Measurements from ENCODE around the gene BBOX1. TPM values are rescaled to one million over a fixed set of nuclear protein-coding genes. Genes with fewer than 3 reads are reported as not detected.
"Not testable (repeated sequence)": the region's sequence is repeated elsewhere in the genome, so short reads cannot be mapped to it uniquely, and the experiment has no call there.

Gene BBOX1
- total RNA-seq, 1 experiment from 2014 or later = not detected

GRCh38 chr11:27174672-27175210 is 134.1 kb downstream of the BBOX1 start:
- Histone ChIP-seq H3K4me1 (ENCODE audit: control insufficient read depth in 1 of 2, insufficient read depth in 2 of 2, low read length in 2 of 2) (no peaks in the 10 kb centered on the region), H3K36me3 (ENCODE audit: control insufficient read depth in 1 of 2, insufficient read depth in 2 of 2, low read length in 2 of 2) (no peaks in the 10 kb centered on the region), H3K27me3 (ENCODE audit: insufficient read depth, low read length) (peaks cover 19% of the 10 kb centered on the region), H3K9me2 (ENCODE audit: insufficient read depth) (no peaks in the 10 kb centered on the region), H3K4me2 (ENCODE audit: low read length) (no peak overlapping the region), H4K20me1 (ENCODE audit: insufficient read depth) (no peaks in the 10 kb centered on the region), H3K9me3 (ENCODE audit: control insufficient read depth in 1 of 2, insufficient read depth in 1 of 2, low read depth in 1 of 2, low read length in 2 of 2) (no peaks in the 10 kb centered on the region), H2AFZ (ENCODE audit: low read depth, low read length, poor library complexity, severe bottlenecking) (no peak overlapping the region), H3K27ac (ENCODE audit: low read depth, low read length) (no peak overlapping the region), H3K79me2 (ENCODE audit: insufficient read depth, low read length) (no peaks in the 10 kb centered on the region), H3K4me3 (replicated peaks in 1 of 2; ENCODE audit: low read depth in 1 of 2, low read length in 2 of 2) (no peak overlapping the region), H3K9ac (ENCODE audit: low read length) (no peak overlapping the region)
- POLR2A ChIA-PET = no interaction called here
- intact Hi-C loops (cut with micrococcal nuclease) = no loop called here
- TF ChIP-seq ELF1 (IDR thresholded peaks at IDR 0.05; ENCODE audit: borderline replicate concordance, low read depth) (no peak), EZH2phosphoT487 (IDR thresholded peaks at IDR 0.05; ENCODE audit: borderline replicate concordance) (no peak), SP1 (IDR thresholded peaks at IDR 0.05; ENCODE audit: low read depth) (no peak), YY1 (IDR thresholded peaks at IDR 0.05; ENCODE audit: extremely low read depth, insufficient replicate concordance, low read depth, low read length) (no peak), POLR2AphosphoS5 (IDR thresholded peaks at IDR 0.05; ENCODE audit: low read depth, low read length) (no peak), EZH2 (IDR thresholded peaks at IDR 0.05) (no peak), RAD21 (IDR thresholded peaks at IDR 0.05; ENCODE audit: low read depth) (no peak), CBX3 (IDR thresholded peaks at IDR 0.05; ENCODE audit: low read depth) (no peak), EGR1 (IDR thresholded peaks at IDR 0.05; ENCODE audit: low read depth) (no peak), ZFX (IDR thresholded peaks at IDR 0.05) (no peak)
- TF ChIP-seq, protein P1, sequence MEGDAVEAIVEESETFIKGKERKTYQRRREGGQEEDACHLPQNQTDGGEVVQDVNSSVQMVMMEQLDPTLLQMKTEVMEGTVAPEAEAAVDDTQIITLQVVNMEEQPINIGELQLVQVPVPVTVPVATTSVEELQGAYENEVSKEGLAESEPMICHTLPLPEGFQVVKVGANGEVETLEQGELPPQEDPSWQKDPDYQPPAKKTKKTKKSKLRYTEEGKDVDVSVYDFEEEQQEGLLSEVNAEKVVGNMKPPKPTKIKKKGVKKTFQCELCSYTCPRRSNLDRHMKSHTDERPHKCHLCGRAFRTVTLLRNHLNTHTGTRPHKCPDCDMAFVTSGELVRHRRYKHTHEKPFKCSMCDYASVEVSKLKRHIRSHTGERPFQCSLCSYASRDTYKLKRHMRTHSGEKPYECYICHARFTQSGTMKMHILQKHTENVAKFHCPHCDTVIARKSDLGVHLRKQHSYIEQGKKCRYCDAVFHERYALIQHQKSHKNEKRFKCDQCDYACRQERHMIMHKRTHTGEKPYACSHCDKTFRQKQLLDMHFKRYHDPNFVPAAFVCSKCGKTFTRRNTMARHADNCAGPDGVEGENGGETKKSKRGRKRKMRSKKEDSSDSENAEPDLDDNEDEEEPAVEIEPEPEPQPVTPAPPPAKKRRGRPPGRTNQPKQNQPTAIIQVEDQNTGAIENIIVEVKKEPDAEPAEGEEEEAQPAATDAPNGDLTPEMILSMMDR (IDR thresholded peaks at IDR 0.05 in 2 of 3, conservative IDR thresholded peaks at IDR 0.05 in 1 of 3; ENCODE audit: borderline replicate concordance in 1 of 3, insufficient read depth in 1 of 3, low read depth in 2 of 3, low read length in 2 of 3) = no peak
- TF ChIP-seq, protein P2, sequence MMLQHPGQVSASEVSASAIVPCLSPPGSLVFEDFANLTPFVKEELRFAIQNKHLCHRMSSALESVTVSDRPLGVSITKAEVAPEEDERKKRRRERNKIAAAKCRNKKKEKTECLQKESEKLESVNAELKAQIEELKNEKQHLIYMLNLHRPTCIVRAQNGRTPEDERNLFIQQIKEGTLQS (IDR thresholded peaks at IDR 0.05) = no peak
- RAD21 ChIA-PET (ENCODE audit: low non-redundant PET in 1 of 2, low total read pairs in 2 of 2, uncharacterized antibody in 2 of 2, unreplicated experiment in 2 of 2) = no interaction called here
- BruUV-seq (replicated peaks) = no TSS peak
- ATAC-seq (no peak), DNase-seq (ENCODE audit: low read depth, low spot score) (no peak)
- CTCF ChIA-PET = interaction anchor here (2.0 kb wide), 1 partner anchor 9 kb away, joined by 6 read pairs; no protein-coding TSS in a partner anchor

GRCh38 chr11:27175562-27175961 is 134.9 kb downstream of the BBOX1 start:
- H3K79me2 ChIP-seq (ENCODE audit: insufficient read depth, low read length); H3K9me3 ChIP-seq (ENCODE audit: control insufficient read depth in 1 of 2, insufficient read depth in 1 of 2, low read depth in 1 of 2, low read length in 2 of 2); H3K4me1 ChIP-seq (ENCODE audit: control insufficient read depth in 1 of 2, insufficient read depth in 2 of 2, low read length in 2 of 2); H3K36me3 ChIP-seq (ENCODE audit: control insufficient read depth in 1 of 2, insufficient read depth in 2 of 2, low read length in 2 of 2); H2AFZ ChIP-seq (ENCODE audit: low read depth, low read length, poor library complexity, severe bottlenecking); H3K9ac ChIP-seq (ENCODE audit: low read length); H3K27ac ChIP-seq (ENCODE audit: low read depth, low read length); POLR2A ChIA-PET; DNase-seq (ENCODE audit: low read depth, low spot score); H3K4me2 ChIP-seq (ENCODE audit: low read length); CTCF ChIA-PET; H4K20me1 ChIP-seq (ENCODE audit: insufficient read depth); H3K4me3 ChIP-seq (replicated peaks in 1 of 2; ENCODE audit: low read depth in 1 of 2, low read length in 2 of 2); RAD21 ChIA-PET (ENCODE audit: low non-redundant PET in 1 of 2, low total read pairs in 2 of 2, uncharacterized antibody in 2 of 2, unreplicated experiment in 2 of 2); H3K9me2 ChIP-seq (ENCODE audit: insufficient read depth); intact Hi-C loops (cut with micrococcal nuclease); ATAC-seq; BruUV-seq (replicated peaks): not testable (repeated sequence)
- peaks cover 20% of the 10 kb centered on the region for H3K27me3 ChIP-seq (ENCODE audit: insufficient read depth, low read length)

All from HCT116 (cell line).